Gastroesophageal sphincter (tissue), 4 donors: ENCODE data around the gene PDE6A. TPM values are rescaled to one million over a fixed set of nuclear protein-coding genes. Genes with fewer than 3 reads are reported as not detected.

Source experiments
- ATAC-seq: fragments of 150-250 bp; one replicate; pipeline ENCODE4 v1.9.1; 2016; ENCODE audit warnings: mild to moderate bottlenecking, moderate library complexity
- H3K27ac ChIP-seq, 4 donors: fragments of 200-600 bp; sonication (generic) in 3 of 4; 1 replicate in 3 of 4; 2 replicates in 1 of 4; pipeline ENCODE4 v1.5.1; 2016 to 2019
- H3K27me3 ChIP-seq: fragments of 200-600 bp; sonication (generic); one replicate; pipeline ENCODE4 v1.5.1; 2019
- H3K36me3 ChIP-seq, 2 donors: fragments of 200-600 bp; sonication (generic); one replicate each; pipeline ENCODE4 v1.5.1; 2019; ENCODE audit warnings: control low read depth in 1 of 2
- H3K4me1 ChIP-seq, 3 donors: fragments of 200-600 bp; sonication (generic); 1 replicate in 2 of 3; 2 replicates in 1 of 3; pipeline ENCODE4 v1.5.1; 2016 to 2019; ENCODE audit warnings: control low read depth in 2 of 3
- H3K4me3 ChIP-seq, 2 donors: fragments of 200-600 bp; sonication (generic); one replicate each; pipeline ENCODE4 v1.5.1; 2019; ENCODE audit warnings: mild to moderate bottlenecking in 1 of 2, moderate library complexity in 1 of 2
- H3K9me3 ChIP-seq, 3 donors: fragments of 200-600 bp; sonication (generic); one replicate each; pipeline ENCODE4 v1.5.1; 2017 to 2019; ENCODE audit warnings: control low read depth in 2 of 3
- EP300 ChIP-seq: sonication (generic); formaldehyde crosslinking; IDR thresholded peaks from one replicate; pipeline ENCODE4 v1.6.1; 2017; ENCODE audit warnings: antibody characterized with exemption, mild to moderate bottlenecking
- POLR2A ChIP-seq, 2 donors: fragments of 450-650 bp; IDR thresholded peaks; one replicate each; pipeline ENCODE4 v1.6.1; 2017; ENCODE audit warnings: antibody characterized with exemption in 2 of 2, mild to moderate bottlenecking in 2 of 2, moderate library complexity in 1 of 2
- POLR2AphosphoS5 ChIP-seq: sonication (generic); formaldehyde crosslinking; IDR thresholded peaks from one replicate; pipeline ENCODE4 v1.6.1; 2017; ENCODE audit warnings: antibody characterized with exemption
- WGBS, 2 donors: methylation state at CpG; one replicate each; pipeline ENCODE4 v1.1.5; 2018; ENCODE audit warnings: low coverage in 1 of 2; 5-methylcytosine and 5-hydroxymethylcytosine counted together
- total RNA-seq, 4 donors: library from RNA; depleted of rRNA; stranded (reverse); fragments of >200 nt; gene quantifications; one replicate each; pipeline ENCODE4 v1.1.0, GENCODE V29; 2016
- TF ChIP-seq, protein P1 (sequence below), 4 experiments: fragments of 200-600 bp in 2 of 4; fragments of 450-650 bp in 2 of 4; sonication (generic) in 1 of 4; IDR thresholded peaks; one replicate each; pipeline ENCODE4 v1.5.1; 2017 to 2019; ENCODE audit warnings: antibody characterized with exemption in 4 of 4, mild to moderate bottlenecking in 2 of 4, moderate library complexity in 2 of 4

PDE6A gene
- total RNA-seq, 4 donors from 2014 or later: 0.05 TPM; not detected in 3

DNA sequence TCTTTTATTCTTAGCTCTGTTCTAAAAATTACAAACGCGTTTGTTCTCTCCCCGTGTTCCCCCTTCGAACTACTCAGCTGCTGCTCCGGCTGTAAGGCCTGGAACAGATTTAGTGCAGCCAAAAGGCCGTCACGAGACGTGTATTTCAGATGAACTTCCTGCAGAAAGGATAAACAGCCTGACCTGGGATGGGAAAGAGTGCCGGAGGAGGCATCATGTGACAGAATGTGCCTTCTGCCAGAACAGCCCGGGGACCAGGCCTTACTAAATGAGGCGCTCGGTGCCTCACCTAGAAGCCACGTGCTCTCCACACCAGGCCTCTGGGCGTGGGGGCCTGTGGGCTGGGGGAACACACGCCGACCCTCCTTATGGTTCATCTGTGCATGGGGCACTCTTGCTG is 119.7 kb downstream of the PDE6A start:
- ATAC-seq: peak; percentile 77
- H3K27ac ChIP-seq: peak overlapping the region; percentile 66 to 94 (median 92)
- no peak overlapping the region for H3K4me3 ChIP-seq
- peaks cover 0 to 8% of the 10 kb centered on the region in 2 donors for H3K36me3 ChIP-seq
- no peaks in the 10 kb centered on the region for H3K9me3 ChIP-seq
- no peaks in the 10 kb centered on the region for H3K27me3 ChIP-seq
- WGBS, 2 donors: 5 to 22% methylated on average over 4 to 12 of the region's 16 CpGs
- TF ChIP-seq POLR2A (IDR thresholded peaks at IDR 0.05) (no peak), POLR2AphosphoS5 (peak; percentile 77), EP300 (no peak)
- TF ChIP-seq, protein P1, sequence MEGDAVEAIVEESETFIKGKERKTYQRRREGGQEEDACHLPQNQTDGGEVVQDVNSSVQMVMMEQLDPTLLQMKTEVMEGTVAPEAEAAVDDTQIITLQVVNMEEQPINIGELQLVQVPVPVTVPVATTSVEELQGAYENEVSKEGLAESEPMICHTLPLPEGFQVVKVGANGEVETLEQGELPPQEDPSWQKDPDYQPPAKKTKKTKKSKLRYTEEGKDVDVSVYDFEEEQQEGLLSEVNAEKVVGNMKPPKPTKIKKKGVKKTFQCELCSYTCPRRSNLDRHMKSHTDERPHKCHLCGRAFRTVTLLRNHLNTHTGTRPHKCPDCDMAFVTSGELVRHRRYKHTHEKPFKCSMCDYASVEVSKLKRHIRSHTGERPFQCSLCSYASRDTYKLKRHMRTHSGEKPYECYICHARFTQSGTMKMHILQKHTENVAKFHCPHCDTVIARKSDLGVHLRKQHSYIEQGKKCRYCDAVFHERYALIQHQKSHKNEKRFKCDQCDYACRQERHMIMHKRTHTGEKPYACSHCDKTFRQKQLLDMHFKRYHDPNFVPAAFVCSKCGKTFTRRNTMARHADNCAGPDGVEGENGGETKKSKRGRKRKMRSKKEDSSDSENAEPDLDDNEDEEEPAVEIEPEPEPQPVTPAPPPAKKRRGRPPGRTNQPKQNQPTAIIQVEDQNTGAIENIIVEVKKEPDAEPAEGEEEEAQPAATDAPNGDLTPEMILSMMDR (IDR thresholded peaks at IDR 0.05): no peak
- H3K4me1 ChIP-seq: peaks cover 10 to 73% (median 21%) of the 10 kb centered on the region in 3 donors

DNA sequence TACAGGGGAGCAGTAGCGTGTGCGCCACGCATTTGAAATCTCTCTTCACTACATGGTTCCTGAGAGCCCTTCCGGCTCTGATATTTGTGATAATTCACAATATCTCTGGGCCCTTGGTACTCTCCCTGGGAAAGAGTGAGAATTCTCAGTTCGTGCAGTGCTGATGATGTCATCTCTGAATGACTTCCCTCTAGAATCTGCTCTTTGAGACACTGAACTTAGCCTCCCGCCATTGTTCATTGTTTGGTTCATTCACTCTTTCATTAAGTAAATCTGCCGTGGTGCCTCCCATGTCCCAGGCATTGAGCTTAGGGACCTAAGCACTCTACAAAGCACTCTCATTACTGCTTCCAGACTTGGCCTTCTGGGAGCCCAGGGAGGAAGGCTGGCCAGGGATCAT is 120.5 kb downstream of the PDE6A start:
- 71 to 79% methylated on average over 3 to 5 of the region's 7 CpGs for WGBS, 2 donors
- no peak for ATAC-seq
- H3K27me3 ChIP-seq: no peaks in the 10 kb centered on the region
- TF ChIP-seq POLR2A (IDR thresholded peaks at IDR 0.05): no peak
- TF ChIP-seq, protein P1 (IDR thresholded peaks at IDR 0.05): no peak
- TF ChIP-seq POLR2AphosphoS5: no peak
- TF ChIP-seq EP300: no peak
- H3K36me3 ChIP-seq: peaks cover 0 to 8% of the 10 kb centered on the region in 2 donors
- H3K9me3 ChIP-seq: no peaks in the 10 kb centered on the region
- H3K4me1 ChIP-seq: peaks cover 10 to 71% (median 21%) of the 10 kb centered on the region in 3 donors
- H3K4me3 ChIP-seq: no peak overlapping the region
- H3K27ac ChIP-seq: peak overlapping the region; percentile 66 to 94 (median 92)

DNA sequence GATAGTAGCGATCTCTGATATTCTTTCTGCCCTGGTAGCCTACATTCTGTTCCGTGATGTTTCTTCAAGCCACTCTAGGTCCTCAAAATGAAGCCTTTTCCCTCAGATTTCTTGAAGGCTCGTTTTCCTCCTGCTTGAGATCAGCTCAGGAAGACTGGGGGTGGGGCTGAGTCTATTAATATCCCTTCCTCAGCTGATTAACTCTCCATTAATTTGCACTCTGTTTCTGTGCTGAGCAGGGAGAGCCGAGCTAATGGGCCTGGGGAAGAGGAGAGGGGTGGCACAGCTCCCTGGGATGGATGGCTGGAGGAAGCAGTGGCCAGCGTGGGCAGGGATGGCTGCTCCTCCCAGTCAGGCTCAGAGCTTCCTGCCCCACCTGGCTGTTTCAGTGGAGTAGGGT is 121.2 kb downstream of the PDE6A start:
- 49 to 55% methylated on average over 2 to 3 of the region's 5 CpGs for WGBS, 2 donors
- H3K27ac ChIP-seq: peak overlapping the region; percentile 66 to 94 (median 92)
- H3K4me3 ChIP-seq: no peak overlapping the region
- TF ChIP-seq EP300 (no peak), POLR2A (IDR thresholded peaks at IDR 0.05) (no peak), POLR2AphosphoS5 (no peak)
- TF ChIP-seq, protein P1 (IDR thresholded peaks at IDR 0.05): no peak
- ATAC-seq: no peak
- H3K9me3 ChIP-seq: no peaks in the 10 kb centered on the region
- no peaks in the 10 kb centered on the region for H3K27me3 ChIP-seq
- H3K36me3 ChIP-seq: peaks cover 0 to 8% of the 10 kb centered on the region in 2 donors
- H3K4me1 ChIP-seq: peaks cover 10 to 63% (median 21%) of the 10 kb centered on the region in 3 donors

DNA sequence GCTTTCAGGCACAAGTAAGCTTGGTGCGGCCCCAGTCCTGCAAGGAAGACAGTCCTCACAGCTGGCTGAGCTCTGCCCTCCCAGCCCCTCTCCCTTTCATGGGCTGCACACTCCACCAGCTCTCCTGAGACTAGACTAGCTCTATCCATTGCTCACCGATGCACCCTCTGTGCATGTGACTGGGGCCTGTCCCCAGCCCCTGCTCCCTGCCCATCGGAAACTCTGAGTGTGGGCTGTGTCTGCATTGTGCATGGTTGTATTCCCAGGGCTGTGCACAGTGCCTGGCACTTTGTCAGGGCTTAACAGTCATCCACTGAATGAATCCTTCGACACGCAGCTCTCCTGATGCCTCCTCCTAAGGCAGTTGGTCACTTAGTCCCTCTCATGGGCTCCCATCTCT is 122.3 kb downstream of the PDE6A start:
- H3K4me1 ChIP-seq: peaks cover 10 to 54% (median 21%) of the 10 kb centered on the region in 3 donors
- 86 to 90% methylated on average over 2 to 4 of the region's 5 CpGs for WGBS, 2 donors
- H3K27me3 ChIP-seq: no peaks in the 10 kb centered on the region

More for the DNA sequence above, 122.3 kb downstream of the PDE6A start:
- TF ChIP-seq EP300: no peak
- no peak for TF ChIP-seq POLR2AphosphoS5
- TF ChIP-seq, protein P1 (IDR thresholded peaks at IDR 0.05): no peak
- TF ChIP-seq POLR2A (IDR thresholded peaks at IDR 0.05): no peak
- H3K36me3 ChIP-seq: peaks cover 0 to 8% of the 10 kb centered on the region in 2 donors
- H3K9me3 ChIP-seq: no peaks in the 10 kb centered on the region
- ATAC-seq: no peak
- no peak overlapping the region for H3K4me3 ChIP-seq
- H3K27ac ChIP-seq: peak overlapping the region in 2 of 4 donors; percentile 91 to 93
